Measurements from ENCODE around the gene TANGO6.

Gene TANGO6

DNA sequence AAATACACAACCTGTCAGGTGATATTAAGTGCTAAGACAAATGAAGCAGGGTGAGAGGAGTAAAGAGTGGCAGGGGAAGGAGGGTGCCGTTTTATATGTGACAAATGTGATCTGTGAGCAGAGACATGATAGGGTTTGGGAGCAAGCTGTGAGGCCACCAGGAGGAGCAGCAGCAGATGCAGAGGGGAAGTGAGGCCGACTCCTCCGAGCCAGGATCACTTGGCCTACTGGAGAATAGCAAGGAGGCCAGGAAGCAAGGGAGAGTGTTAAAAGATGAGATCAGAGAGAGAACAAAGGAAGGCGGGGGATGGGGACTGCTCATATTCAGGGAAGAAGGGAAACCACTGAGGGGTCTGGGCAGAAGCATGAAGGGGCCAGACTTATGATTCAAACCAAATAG lies 129.4 kb downstream of the TANGO6 start:
- H3K36me3 ChIP-seq, result no peaks in the 10 kb centered on the region

DNA sequence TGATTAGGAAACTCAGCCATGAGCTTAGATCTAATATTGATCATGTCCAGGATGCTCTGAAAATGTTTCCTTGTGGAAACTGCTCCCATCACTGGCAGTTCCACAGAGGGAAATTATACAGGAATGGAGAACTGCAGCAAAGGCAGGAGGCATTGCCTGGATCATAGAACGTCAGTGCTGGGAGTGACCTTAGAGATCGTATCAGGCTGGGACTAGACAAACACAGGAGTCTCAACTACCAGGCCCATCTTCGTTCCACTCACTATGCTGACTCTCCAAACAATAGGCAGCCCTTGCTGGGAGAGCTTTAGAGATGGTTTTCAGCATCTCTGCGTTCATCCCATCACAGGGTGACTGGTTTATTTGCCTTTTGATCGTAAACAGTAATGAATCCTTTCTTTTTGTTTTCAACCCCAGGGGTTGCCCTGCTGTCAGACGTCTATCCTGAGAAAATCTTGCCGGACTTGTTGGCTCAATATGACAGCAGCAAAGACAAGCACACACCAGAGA lies 130.3 kb downstream of the TANGO6 start:
- Histone ChIP-seq H3K4me3 (ENCODE audit: low read depth, low read length) (no peak overlapping the region), H3K27ac (peak overlapping the region; percentile 55), H3K27me3 (ENCODE audit: insufficient read depth, low read depth, severe bottlenecking) (no peaks in the 10 kb centered on the region), H3K36me3 (no peaks in the 10 kb centered on the region), H3K9me3 (ENCODE audit: severe bottlenecking) (no peaks in the 10 kb centered on the region)
- TF ChIP-seq, protein P1, sequence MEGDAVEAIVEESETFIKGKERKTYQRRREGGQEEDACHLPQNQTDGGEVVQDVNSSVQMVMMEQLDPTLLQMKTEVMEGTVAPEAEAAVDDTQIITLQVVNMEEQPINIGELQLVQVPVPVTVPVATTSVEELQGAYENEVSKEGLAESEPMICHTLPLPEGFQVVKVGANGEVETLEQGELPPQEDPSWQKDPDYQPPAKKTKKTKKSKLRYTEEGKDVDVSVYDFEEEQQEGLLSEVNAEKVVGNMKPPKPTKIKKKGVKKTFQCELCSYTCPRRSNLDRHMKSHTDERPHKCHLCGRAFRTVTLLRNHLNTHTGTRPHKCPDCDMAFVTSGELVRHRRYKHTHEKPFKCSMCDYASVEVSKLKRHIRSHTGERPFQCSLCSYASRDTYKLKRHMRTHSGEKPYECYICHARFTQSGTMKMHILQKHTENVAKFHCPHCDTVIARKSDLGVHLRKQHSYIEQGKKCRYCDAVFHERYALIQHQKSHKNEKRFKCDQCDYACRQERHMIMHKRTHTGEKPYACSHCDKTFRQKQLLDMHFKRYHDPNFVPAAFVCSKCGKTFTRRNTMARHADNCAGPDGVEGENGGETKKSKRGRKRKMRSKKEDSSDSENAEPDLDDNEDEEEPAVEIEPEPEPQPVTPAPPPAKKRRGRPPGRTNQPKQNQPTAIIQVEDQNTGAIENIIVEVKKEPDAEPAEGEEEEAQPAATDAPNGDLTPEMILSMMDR (IDR thresholded peaks at IDR 0.05; ENCODE audit: low read depth, low read length), result no peak
- DNase-seq, result no peak

More for the DNA sequence above, 129.4 kb downstream of the TANGO6 start:
- Histone ChIP-seq H3K9me3 (ENCODE audit: severe bottlenecking) (no peaks in the 10 kb centered on the region), H3K27ac (peak overlapping the region; percentile 55), H3K27me3 (ENCODE audit: insufficient read depth, low read depth, severe bottlenecking) (no peaks in the 10 kb centered on the region), H3K4me3 (ENCODE audit: low read depth, low read length) (no peak overlapping the region)
- peak; percentile 83 for DNase-seq
- TF ChIP-seq, protein P1 (IDR thresholded peaks at IDR 0.05; ENCODE audit: low read depth, low read length), result peak; percentile 69

DNA sequence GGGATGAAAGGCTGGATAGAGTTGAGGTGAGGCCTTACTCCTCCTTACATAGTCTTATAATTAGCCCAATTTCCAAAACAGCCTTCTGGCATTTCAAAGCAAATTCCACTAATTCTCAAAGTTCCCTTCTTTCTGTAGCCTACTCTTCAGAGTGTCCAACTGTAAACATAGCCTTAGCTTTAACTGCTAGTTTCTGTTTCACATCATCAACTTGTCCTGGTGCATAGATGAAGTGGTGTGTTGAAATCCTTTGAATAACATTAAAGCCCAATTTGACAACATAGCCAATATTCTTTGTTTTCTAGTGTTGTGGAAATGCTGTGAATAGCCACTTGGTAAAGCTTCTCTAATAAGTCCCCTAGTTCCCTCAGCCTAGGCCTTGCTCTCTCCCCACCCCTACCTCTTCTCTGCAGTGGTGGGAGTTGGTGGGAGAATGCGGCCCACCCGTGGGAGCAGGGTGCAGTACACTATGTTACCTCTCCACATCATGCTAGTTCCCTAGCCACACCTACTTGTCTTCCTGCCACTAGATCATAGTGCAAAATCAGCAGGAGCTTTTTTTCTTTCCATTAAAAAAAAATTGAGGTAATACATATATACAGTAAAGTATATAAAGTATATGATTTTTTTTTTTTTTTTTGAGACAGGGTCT lies 135.1 kb downstream of the TANGO6 start:
- no peak for DNase-seq
- TF ChIP-seq, protein P1 (IDR thresholded peaks at IDR 0.05; ENCODE audit: low read depth, low read length), result no peak
- Histone ChIP-seq H3K9me3 (ENCODE audit: severe bottlenecking) (no peaks in the 10 kb centered on the region), H3K4me3 (ENCODE audit: low read depth, low read length) (no peak overlapping the region), H3K27me3 (ENCODE audit: insufficient read depth, low read depth, severe bottlenecking) (no peaks in the 10 kb centered on the region), H3K27ac (no peak overlapping the region), H3K36me3 (no peaks in the 10 kb centered on the region)

DNA sequence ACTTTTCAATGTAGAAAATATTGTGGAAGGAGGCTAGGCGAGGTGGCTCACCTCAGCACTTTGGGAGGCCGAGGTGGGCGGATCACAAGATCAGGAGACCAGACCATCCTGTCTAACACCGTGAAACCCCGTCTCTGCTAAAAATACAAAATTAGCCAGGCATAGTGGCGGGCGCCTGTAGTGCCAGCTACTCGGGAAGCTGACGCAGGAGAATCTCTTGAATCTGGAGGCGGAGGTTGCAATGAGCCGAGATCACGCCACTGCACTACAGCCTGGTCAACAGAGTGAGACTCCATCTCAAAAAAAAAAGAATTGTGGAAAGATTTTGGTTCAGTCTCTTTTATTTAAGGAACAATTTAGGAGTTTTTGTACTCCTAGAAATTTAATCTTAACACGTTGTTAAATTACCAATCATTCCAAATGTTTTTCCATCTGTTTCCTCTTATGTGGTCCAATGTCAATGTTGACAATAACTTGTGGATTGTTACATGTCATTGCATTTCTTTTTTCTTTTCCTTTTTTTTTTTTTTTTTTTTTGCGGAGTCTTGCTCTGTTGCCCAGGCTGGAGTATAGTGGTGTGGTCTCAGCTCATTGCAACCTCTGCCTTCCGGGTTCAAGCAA lies 137.5 kb downstream of the TANGO6 start:
- Histone ChIP-seq H3K4me3 (ENCODE audit: low read depth, low read length) (no peak overlapping the region), H3K36me3 (no peaks in the 10 kb centered on the region), H3K9me3 (ENCODE audit: severe bottlenecking) (no peaks in the 10 kb centered on the region), H3K27me3 (ENCODE audit: insufficient read depth, low read depth, severe bottlenecking) (no peaks in the 10 kb centered on the region), H3K27ac (no peak overlapping the region)
- TF ChIP-seq, protein P1 (IDR thresholded peaks at IDR 0.05; ENCODE audit: low read depth, low read length), result no peak
- no peak for DNase-seq

DNA sequence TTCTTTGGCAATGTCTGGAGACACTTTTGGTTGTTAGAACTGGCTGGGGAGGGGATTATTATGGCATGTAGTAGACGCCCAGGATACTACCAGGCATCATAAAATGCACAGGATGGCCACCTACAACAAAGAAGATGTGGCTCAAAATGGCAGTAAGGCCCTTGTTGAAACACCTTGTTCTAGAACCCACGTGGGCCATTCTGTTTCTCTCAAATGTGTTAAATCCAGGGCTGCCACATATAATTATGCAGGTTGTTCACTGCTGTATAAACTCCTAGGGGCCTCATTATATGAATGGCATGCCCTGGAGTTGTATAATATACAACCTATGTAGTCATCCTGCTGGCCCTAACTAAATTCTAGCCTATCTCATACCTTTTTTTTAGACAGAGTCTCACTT lies 138.6 kb downstream of the TANGO6 start:
- TF ChIP-seq, protein P1 (IDR thresholded peaks at IDR 0.05; ENCODE audit: low read depth, low read length), result no peak
- Histone ChIP-seq H3K27ac (no peak overlapping the region), H3K36me3 (no peaks in the 10 kb centered on the region)

More for the DNA sequence above, 138.6 kb downstream of the TANGO6 start:
- Histone ChIP-seq H3K9me3 (ENCODE audit: severe bottlenecking) (no peaks in the 10 kb centered on the region), H3K27me3 (ENCODE audit: insufficient read depth, low read depth, severe bottlenecking) (no peaks in the 10 kb centered on the region), H3K4me3 (ENCODE audit: low read depth, low read length) (no peak overlapping the region)
- DNase-seq, result no peak

All from WERI-Rb-1 (cell line).